H9 (cell line): ENCODE data around the gene FAM53A. TPM values are rescaled to one million over a fixed set of nuclear protein-coding genes. Genes with fewer than 3 reads are reported as not detected.

Experiments used
- DNase-seq: peaks from one replicate; pipeline ENCODE4 v3.0.0-alpha.2; 2017
- H2AFZ ChIP-seq: one replicate; pipeline ENCODE4 v1.6.1; 2013; ENCODE audit warnings: mild to moderate bottlenecking, low read length, control low read depth, moderate library complexity
- H2AK5ac ChIP-seq: 2 replicates; pipeline ENCODE4 v1.6.1; 2013; ENCODE audit warnings: low read length, control low read depth, mixed read lengths; ENCODE audit not compliant: insufficient read length
- H2BK120ac ChIP-seq: one replicate; pipeline ENCODE4 v1.6.1; 2013; ENCODE audit warnings: low read depth, mild to moderate bottlenecking, low read length, control low read depth, inconsistent platforms; ENCODE audit not compliant: poor library complexity, severe bottlenecking
- H2BK12ac ChIP-seq: 2 replicates; pipeline ENCODE4 v1.6.1; 2013; ENCODE audit warnings: low read length, control low read depth, mixed read lengths, low read depth; ENCODE audit not compliant: insufficient read length
- H2BK15ac ChIP-seq: 2 replicates; pipeline ENCODE4 v1.6.1; 2013; ENCODE audit warnings: low read depth, low read length, control low read depth
- H2BK20ac ChIP-seq: one replicate; pipeline ENCODE4 v1.6.1; 2013; ENCODE audit warnings: low read depth, mild to moderate bottlenecking, low read length, control low read depth, inconsistent platforms; ENCODE audit not compliant: poor library complexity, severe bottlenecking
- H2BK5ac ChIP-seq: 2 replicates; pipeline ENCODE4 v1.6.1; 2013; ENCODE audit warnings: low read length, control low read depth, mixed read lengths; ENCODE audit not compliant: insufficient read length
- H3K14ac ChIP-seq: 2 replicates; pipeline ENCODE4 v1.6.1; 2013; ENCODE audit warnings: low read length, control low read depth; ENCODE audit not compliant: insufficient read depth
- H3K18ac ChIP-seq: 2 replicates; pipeline ENCODE4 v1.6.1; 2013; ENCODE audit warnings: low read depth, mild to moderate bottlenecking, mixed read lengths, low read length, control low read depth; ENCODE audit not compliant: insufficient read length
- H3K23ac ChIP-seq: 2 replicates; pipeline ENCODE4 v1.6.1; 2013; ENCODE audit warnings: low read length, control low read depth, mixed read lengths, low read depth; ENCODE audit not compliant: insufficient read length
- H3K23me2 ChIP-seq: 2 replicates; pipeline ENCODE4 v1.6.1; 2013; ENCODE audit warnings: low read depth, mild to moderate bottlenecking, mixed read lengths, low read length, control low read depth; ENCODE audit not compliant: insufficient read length, poor library complexity, severe bottlenecking
- H3K27ac ChIP-seq: 2 replicates; pipeline ENCODE4 v1.5.1; 2013; ENCODE audit warnings: low read length, control low read depth, mixed read lengths, low read depth; ENCODE audit not compliant: insufficient read length
- H3K27me3 ChIP-seq: 2 replicates; pipeline ENCODE4 v1.6.1; 2013; ENCODE audit warnings: low read length, control low read depth, inconsistent platforms; ENCODE audit not compliant: insufficient read depth
- H3K4ac ChIP-seq: 2 replicates; pipeline ENCODE4 v1.6.1; 2013; ENCODE audit warnings: low read depth, mild to moderate bottlenecking, control low read depth, inconsistent platforms, low read length, moderate library complexity
- H3K4me1 ChIP-seq: 2 replicates; pipeline ENCODE4 v1.6.1; 2013; ENCODE audit warnings: low read length, control low read depth, inconsistent platforms; ENCODE audit not compliant: insufficient read depth
- H3K4me2 ChIP-seq: 2 replicates; pipeline ENCODE4 v1.6.1; 2013; ENCODE audit warnings: low read length, control low read depth, mixed read lengths; ENCODE audit not compliant: insufficient read length, insufficient read depth
- H3K56ac ChIP-seq: 2 replicates; pipeline ENCODE4 v1.6.1; 2013; ENCODE audit warnings: low read depth, mild to moderate bottlenecking, mixed read lengths, low read length, control low read depth; ENCODE audit not compliant: insufficient read length
- H3K79me1 ChIP-seq: 2 replicates; pipeline ENCODE4 v1.6.1; 2013; ENCODE audit warnings: low read depth, mild to moderate bottlenecking, moderate library complexity, low read length, control low read depth, inconsistent platforms; ENCODE audit not compliant: insufficient read depth, poor library complexity, severe bottlenecking
- H3K79me2 ChIP-seq: 2 replicates; pipeline ENCODE4 v1.6.1; 2013; ENCODE audit warnings: low read length, control low read depth, inconsistent platforms; ENCODE audit not compliant: insufficient read depth
- H3K9ac ChIP-seq: 2 replicates; pipeline ENCODE4 v1.6.1; 2013; ENCODE audit warnings: low read length, control low read depth, mixed read lengths; ENCODE audit not compliant: insufficient read length; ENCODE audit errors: extremely low read depth
- H3K9me3 ChIP-seq: one replicate; pipeline ENCODE4 v1.6.1; 2013; ENCODE audit warnings: low read depth, low read length, inconsistent platforms; ENCODE audit not compliant: control insufficient read depth
- H3T11ph ChIP-seq: one replicate; pipeline ENCODE4 v1.6.1; 2013; ENCODE audit warnings: mild to moderate bottlenecking, low read length, control low read depth, inconsistent platforms
- H4K20me1 ChIP-seq: one replicate; pipeline ENCODE4 v1.6.1; 2013; ENCODE audit not compliant: control insufficient read depth, insufficient read length, insufficient read depth
- H4K5ac ChIP-seq: 2 replicates; pipeline ENCODE4 v1.6.1; 2013; ENCODE audit warnings: low read depth, mild to moderate bottlenecking, mixed read lengths, low read length, control low read depth; ENCODE audit not compliant: insufficient read length
- H4K8ac ChIP-seq: replicated peaks from 2 replicates; pipeline ENCODE4 v1.6.1; 2013; ENCODE audit warnings: low read length, control low read depth, mixed read lengths, low read depth; ENCODE audit not compliant: insufficient read length
- H4K91ac ChIP-seq: 2 replicates; pipeline ENCODE4 v1.6.1; 2013; ENCODE audit warnings: low read depth, mild to moderate bottlenecking, moderate library complexity, mixed read lengths, low read length, control low read depth; ENCODE audit not compliant: insufficient read length
- H3K27ac Mint-ChIP-seq, 3 experiments: 2 replicates in 2 of 3; 3 replicates in 1 of 3; pipeline ENCODE4 v1.8.0; 2020 to 2021; ENCODE audit warnings: mixed read lengths in 3 of 3, mild to moderate bottlenecking in 1 of 3, moderate library complexity in 1 of 3
- H3K27me3 Mint-ChIP-seq: 2 replicates; pipeline ENCODE4 v1.8.0; 2021; ENCODE audit warnings: low read depth, mild to moderate bottlenecking, moderate library complexity, mixed read lengths
- H3K36me3 Mint-ChIP-seq, 3 experiments: 2 replicates in 2 of 3; 3 replicates in 1 of 3; pipeline ENCODE4 v1.8.0; 2020 to 2021; ENCODE audit warnings: low read depth in 3 of 3, mixed read lengths in 3 of 3; ENCODE audit not compliant: insufficient read depth in 1 of 3
- H3K4me1 Mint-ChIP-seq, 2 experiments: 2 replicates each; pipeline ENCODE4 v1.8.0; 2020; ENCODE audit warnings: mixed read lengths in 2 of 2
- H3K4me3 Mint-ChIP-seq, 2 experiments: 2 replicates in 1 of 2; 3 replicates in 1 of 2; pipeline ENCODE4 v1.8.0; 2020 to 2021; ENCODE audit warnings: mild to moderate bottlenecking in 2 of 2, mixed read lengths in 2 of 2, moderate library complexity in 1 of 2
- H3K9me3 Mint-ChIP-seq, 2 experiments: 2 replicates in 1 of 2; 3 replicates in 1 of 2; pipeline ENCODE4 v1.8.0; 2020; ENCODE audit warnings: mild to moderate bottlenecking in 2 of 2, mixed read lengths in 2 of 2, moderate library complexity in 1 of 2
- CTCF ChIP-seq: fragments of 200-600 bp; sonication (generic); conservative IDR thresholded peaks from 3 replicates; pipeline ENCODE4 v1.8.0; 2021; ENCODE audit warnings: antibody characterized with exemption, mild to moderate bottlenecking
- WGBS: extraction: QIAGEN DNeasy Blood & Tissue Kit; methylation state at CpG from one replicate; pipeline ENCODE4 v1.1.7; 2013; ENCODE audit warnings: missing lambda C conversion rate, low lambda C conversion rate, mixed read lengths; ENCODE audit not compliant: insufficient read length; ENCODE audit errors: extremely low coverage; 5-methylcytosine and 5-hydroxymethylcytosine counted together
- total RNA-seq: library from RNA; stranded (reverse); gene quantifications from 2 replicates; pipeline ENCODE4 v1.2.1, GENCODE V29; 2021

The FAM53A gene
- total RNA-seq, 1 experiment from 2014 or later: 2.4 TPM

- H3K9ac ChIP-seq: no peak overlapping the region
- no peaks in the 10 kb centered on the region for H3K79me1 ChIP-seq
- H3K23ac ChIP-seq: no peak overlapping the region
- no peaks in the 10 kb centered on the region for H3K9me3 ChIP-seq
- H2AFZ ChIP-seq: no peak overlapping the region
- no peak overlapping the region for H2AK5ac ChIP-seq
- no peak overlapping the region for H4K8ac ChIP-seq
- H3K9me3 Mint-ChIP-seq: peaks cover 12 to 21% of the 10 kb centered on the region in 2 experiments; a peak in 4 of 5 replicates
- no peak for DNase-seq
- H3K4me3 Mint-ChIP-seq: no peak overlapping the region
- H4K5ac ChIP-seq: no peak overlapping the region
- no peak overlapping the region for H2BK5ac ChIP-seq
- no peak overlapping the region for H3K18ac ChIP-seq
- H2BK20ac ChIP-seq: no peak overlapping the region
- no peak overlapping the region for H3K56ac ChIP-seq
- H3K27me3 Mint-ChIP-seq: peaks cover 11% of the 10 kb centered on the region
- H3K27ac Mint-ChIP-seq: peak overlapping the region in 2 of 3 experiments; percentile 11 to 73; a peak in 3 of 7 replicates
- peaks cover 2 to 4% (median 2%) of the 10 kb centered on the region in 3 experiments; a peak in 3 of 7 replicates for H3K36me3 Mint-ChIP-seq
- H3K23me2 ChIP-seq: no peaks in the 10 kb centered on the region
- H3K4me1 Mint-ChIP-seq: peaks cover 3 to 9% of the 10 kb centered on the region in 2 experiments; a peak in 3 of 4 replicates
- H3K4me1 ChIP-seq: no peaks in the 10 kb centered on the region
- H4K20me1 ChIP-seq: no peaks in the 10 kb centered on the region
- no peak overlapping the region for H3K27ac ChIP-seq
- no peak overlapping the region for H3K4ac ChIP-seq
- H3K79me2 ChIP-seq: no peaks in the 10 kb centered on the region
- no peak overlapping the region for H2BK15ac ChIP-seq
- no peaks in the 10 kb centered on the region for H3K27me3 ChIP-seq
- no peak for TF ChIP-seq CTCF
- no peak overlapping the region for H2BK120ac ChIP-seq
- no peak overlapping the region for H3K14ac ChIP-seq
- H3K4me2 ChIP-seq: no peak overlapping the region
- no peak overlapping the region for H3T11ph ChIP-seq
- WGBS: no CpG with 5 or more reads among the region's 19 CpGs
- no peak overlapping the region for H4K91ac ChIP-seq
- H2BK12ac ChIP-seq: no peak overlapping the region
Measured at GRCh38 chr4:1593458-1593857, 90.7 kb downstream of the FAM53A start.
